GM18511 (cell line): Measurements from ENCODE around the gene HIF1AN.
A peak's percentile ranks its signal among the peaks of the same experiment; 100 is the strongest.

Experiments
- ATAC-seq: cut with Tn5 transposase; IDR thresholded peaks from one replicate; pipeline ENCODE4 v1.9.1; 2021; ENCODE audit warnings: mild to moderate bottlenecking, moderate library complexity; ENCODE audit not compliant: unreplicated experiment

HIF1AN gene

GRCh38 chr10:100520811-100521210 lies 14.9 kb upstream of the HIF1AN start:
- ATAC-seq = no peak

- ATAC-seq = no peak
Observed at GRCh38 chr10:100522107-100522801, 13.5 kb upstream of the HIF1AN start.

GRCh38 chr10:100522945-100523344 lies 12.8 kb upstream of the HIF1AN start:
- ATAC-seq = no peak

- ATAC-seq = no peak
Observed at GRCh38 chr10:100524206-100524605, 11.5 kb upstream of the HIF1AN start.

GRCh38 chr10:100524638-100525037 lies 11.1 kb upstream of the HIF1AN start:
- ATAC-seq = no peak

GRCh38 chr10:100528123-100528886 lies 7.4 kb upstream of the HIF1AN start:
- no peak for ATAC-seq

- ATAC-seq = peak; percentile 29
Observed at GRCh38 chr10:100528921-100529474, 6.7 kb upstream of the HIF1AN start.

- peak; percentile 70 for ATAC-seq
Observed at GRCh38 chr10:100529475-100530298, 6.1 kb upstream of the HIF1AN start, which contains the start of gene NDUFB8. Gene NDUFB8, minus strand, starts transcription at chr10:100529871. Its CDS starts 20 bp downstream, at chr10:100529851.

GRCh38 chr10:100531761-100532160 lies 4.0 kb upstream of the HIF1AN start:
- ATAC-seq = no peak

GRCh38 chr10:100534726-100535125 lies 1.0 kb upstream of the HIF1AN start:
- ATAC-seq = no peak

- ATAC-seq = peak; percentile 10
Observed at GRCh38 chr10:100535338-100535714, 417 bp upstream of the HIF1AN start.

GRCh38 chr10:100537475-100537874 lies 1.7 kb downstream of the HIF1AN start:
- ATAC-seq = no peak

- no peak for ATAC-seq
Observed at GRCh38 chr10:100544950-100545349, 9.2 kb downstream of the HIF1AN start.

- ATAC-seq = no peak
Observed at GRCh38 chr10:100551196-100551595, 15.5 kb downstream of the HIF1AN start.

- ATAC-seq = no peak
Observed at GRCh38 chr10:100551738-100552137, 16.0 kb downstream of the HIF1AN start.

GRCh38 chr10:100553929-100554328 lies 18.2 kb downstream of the HIF1AN start:
- no peak for ATAC-seq

GRCh38 chr10:100554902-100555301 lies 19.2 kb downstream of the HIF1AN start:
- no peak for ATAC-seq

- no peak for ATAC-seq
Observed at GRCh38 chr10:100560248-100560647, 24.5 kb downstream of the HIF1AN start.

GRCh38 chr10:100561005-100561404 lies 25.3 kb downstream of the HIF1AN start:
- ATAC-seq = no peak

GRCh38 chr10:100562008-100562672 lies 26.4 kb downstream of the HIF1AN start:
- ATAC-seq = no peak
